Measurements from ENCODE around the gene ATG7.
A peak's percentile ranks its signal among the peaks of the same experiment; 100 is the strongest.
"Not testable (repeated sequence)": the region's sequence is repeated elsewhere in the genome, so short reads cannot be mapped to it uniquely, and the experiment has no call there.

Gene ATG7

DNA sequence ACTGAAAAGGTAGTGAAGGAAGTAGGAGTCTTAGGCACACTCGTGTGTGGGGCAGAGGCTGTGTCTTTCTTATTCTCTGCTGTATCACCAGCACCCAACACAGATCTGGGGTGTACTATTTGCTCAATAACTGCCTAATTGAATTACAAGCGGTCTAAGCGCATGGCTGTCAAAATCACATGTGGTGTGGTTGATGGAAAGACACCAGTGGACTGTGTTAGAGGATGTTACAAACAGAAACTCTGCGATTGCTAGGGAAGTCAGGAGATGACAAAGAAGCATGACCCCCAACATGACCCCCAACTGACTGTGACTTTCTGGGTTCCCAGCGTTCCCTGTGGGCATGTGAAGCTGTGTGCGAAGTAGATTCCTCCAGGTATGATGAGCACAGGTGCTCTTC, 32.0 kb downstream of the ATG7 start:
- DNase-seq = no peak

DNA sequence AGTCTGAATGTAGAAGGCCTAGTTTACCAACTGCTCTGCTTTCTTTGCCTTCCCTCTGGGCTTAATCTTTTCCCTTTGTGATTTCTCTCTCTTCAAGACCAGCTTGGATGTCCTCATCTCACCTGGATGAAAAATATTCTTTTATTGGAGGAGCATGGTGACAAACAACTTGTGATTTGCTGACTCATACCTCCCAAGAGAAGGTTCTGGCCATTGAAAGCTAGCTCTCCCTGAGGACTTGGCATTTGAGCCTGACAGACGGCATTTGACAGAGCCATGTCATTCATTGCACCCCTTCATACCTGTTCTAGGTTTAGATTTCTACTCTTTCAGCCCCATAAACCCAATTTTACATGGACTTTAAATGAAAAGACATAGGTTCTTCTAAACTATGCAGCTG, 33.3 kb downstream of the ATG7 start:
- DNase-seq = no peak

GRCh38 chr3:11306817-11307589, 34.8 kb downstream of the ATG7 start:
- no peak for DNase-seq

GRCh38 chr3:11307830-11308432, 35.7 kb downstream of the ATG7 start:
- DNase-seq = no peak

DNA sequence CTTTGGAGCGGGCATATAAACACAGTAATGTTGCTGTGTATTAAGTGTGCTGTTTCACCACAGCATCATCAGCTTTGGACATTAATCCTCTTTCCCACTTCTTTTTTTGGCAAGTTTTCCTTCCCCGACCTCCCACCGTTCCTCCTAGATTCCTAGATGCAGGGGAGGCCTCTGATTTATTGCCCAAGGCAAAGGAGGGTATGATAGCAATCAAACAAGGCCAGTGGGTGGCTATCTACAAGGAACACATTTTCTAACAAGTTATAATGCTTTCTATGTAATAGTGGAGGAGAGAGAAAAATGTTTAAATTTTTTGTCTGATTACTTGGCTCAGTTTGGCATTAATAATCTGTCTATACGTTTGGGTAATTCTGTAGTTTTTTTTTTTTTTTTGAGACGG, 38.1 kb downstream of the ATG7 start:
- DNase-seq = no peak

DNA sequence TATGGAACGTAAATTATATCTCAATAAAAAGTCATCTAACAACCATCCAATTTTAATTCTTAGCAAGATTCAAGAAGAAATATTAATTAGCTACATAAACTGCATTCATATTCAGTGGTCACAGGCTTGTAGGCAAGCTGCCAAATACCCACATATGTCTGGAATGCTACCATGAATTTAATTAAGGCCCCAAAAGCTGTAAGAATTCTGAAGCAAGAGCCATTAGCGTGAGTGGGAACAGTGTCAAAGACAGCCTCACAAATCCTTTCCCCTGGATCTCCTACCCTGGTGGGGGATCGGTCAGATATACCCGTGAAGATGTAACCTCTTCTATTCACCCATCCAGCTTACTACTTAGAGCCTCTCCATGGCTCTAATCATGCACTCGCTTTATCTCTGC, 40.0 kb downstream of the ATG7 start:
- no peak for DNase-seq

DNA sequence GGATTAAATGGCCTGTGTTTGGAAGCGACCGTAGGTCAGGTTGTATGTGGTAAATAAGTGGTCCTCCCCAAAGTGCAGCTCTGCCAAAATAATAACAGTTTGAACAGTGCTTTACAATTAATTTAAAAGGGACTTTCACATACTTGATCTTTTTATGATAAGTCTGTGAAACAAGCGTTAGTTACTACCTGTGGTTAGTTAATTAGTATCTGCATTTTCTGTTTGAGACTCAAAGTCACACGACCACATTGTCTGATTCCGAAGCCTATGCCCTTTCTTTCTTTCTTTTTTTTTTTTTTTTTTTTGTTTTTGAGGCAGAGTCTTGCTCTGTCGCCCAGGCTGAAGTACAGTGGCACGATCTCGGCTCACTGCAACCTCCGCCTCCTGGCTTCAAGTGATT, 45.1 kb downstream of the ATG7 start:
- DNase-seq = no peak

DNA sequence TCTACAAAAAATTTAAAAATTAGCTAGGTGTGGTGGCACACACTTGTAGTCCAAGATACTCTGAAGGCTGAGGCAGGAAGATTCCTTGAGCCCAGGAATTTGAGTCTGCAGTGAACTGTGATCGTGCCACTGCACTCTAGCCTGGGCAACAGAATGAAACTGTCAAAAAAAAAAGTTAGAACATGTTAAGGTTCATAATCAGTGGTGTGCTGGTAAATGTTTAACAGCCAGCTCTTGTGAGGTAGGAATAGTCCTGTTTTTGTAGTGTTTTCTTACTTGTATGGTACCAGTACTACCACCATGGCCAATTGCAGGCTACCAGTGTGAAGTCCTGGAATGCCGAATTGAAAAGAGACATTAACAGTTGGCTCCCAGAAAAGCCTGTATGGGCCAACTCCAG, 50.7 kb downstream of the ATG7 start:
- no peak for DNase-seq

DNA sequence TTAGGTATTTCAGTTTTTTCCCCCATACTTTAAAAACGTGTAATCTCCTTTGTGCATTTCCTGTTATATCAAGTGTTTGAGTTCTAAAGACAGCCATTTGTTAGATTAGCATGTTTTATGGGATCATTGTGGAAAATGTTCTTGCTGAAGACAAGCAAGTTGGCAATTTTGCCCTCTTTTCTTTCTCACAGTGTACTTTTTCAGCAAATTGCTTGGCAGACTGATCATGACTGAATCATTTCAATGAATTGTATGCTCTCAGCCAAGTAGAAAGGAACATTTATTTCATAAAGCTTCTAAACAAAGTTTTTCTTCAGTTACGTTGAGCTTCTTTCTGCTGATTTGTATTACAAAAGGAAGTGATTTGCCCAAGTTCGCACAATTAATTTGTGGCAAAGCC, 51.6 kb downstream of the ATG7 start:
- no peak for DNase-seq

DNA sequence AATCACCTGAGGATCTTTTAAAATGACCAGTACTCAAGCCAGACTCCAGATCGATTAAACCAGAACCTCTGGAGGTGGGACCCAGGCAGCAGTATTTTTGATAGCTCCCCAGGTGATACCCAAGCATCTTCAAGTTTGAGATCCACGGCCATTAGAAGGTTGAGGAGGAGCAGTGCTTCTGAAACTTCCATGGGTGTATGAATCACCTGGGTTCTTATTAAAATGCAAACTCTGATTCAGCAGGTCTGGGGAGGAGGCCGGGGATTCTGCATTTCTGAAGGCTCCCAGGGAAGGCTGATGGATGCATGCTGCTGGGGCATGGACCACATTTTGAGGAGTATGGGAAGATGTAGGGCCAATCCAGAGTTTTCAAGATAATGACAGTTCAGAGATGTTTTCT, 55.4 kb downstream of the ATG7 start:
- no peak for DNase-seq

DNA sequence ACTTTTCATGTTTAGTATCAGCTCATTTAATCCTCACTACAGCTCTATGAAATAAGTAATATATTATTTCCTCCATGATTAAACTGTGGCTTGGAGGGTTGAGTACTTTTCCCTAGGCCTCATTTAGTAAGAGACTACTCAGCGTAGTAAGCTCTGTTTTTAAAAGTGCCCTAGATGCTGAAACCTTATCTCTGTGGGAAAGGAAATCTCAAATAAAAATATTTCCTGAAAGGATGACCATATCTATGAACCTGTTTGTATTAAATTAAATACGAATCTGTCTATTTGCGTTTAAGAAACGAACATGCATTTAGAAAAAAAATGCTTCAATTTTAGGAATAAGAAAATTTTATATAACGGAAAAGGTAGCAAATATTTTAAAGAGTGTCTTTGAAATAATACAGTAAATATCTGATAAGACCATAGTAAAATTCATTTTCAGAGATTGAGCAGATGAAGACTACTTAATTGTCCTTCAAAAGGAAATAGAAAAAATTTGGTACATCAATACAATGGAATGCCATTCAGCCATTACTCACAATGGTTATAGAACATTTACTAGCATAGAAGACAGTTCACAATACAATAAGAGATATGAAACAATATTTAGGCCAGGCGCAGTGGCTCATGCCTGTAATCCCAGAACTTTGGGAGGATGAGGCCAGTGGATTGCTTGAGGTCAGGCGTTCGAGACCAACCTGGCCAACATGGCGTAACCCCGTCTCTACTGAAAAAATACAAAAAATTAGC, 56.2 kb downstream of the ATG7 start:
- no peak for DNase-seq

DNA sequence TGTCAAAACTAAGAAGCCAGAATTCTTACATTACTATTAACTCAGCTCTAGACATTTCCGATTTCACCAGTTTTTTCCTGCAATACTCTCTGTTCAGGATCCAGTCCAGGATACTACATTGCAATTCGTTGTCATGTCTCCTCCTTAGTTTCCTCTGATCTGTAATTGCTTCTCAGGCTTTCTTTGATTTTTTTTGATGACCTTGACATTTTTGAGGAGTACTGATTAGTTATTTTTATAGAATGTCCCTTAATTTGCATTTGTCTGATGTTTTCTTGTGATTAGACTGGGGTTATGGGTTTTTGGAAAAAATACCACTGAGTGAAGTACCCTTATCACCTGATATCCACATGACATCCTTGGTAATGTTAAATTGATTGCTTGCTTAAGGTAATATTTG, 57.6 kb downstream of the ATG7 start:
- DNase-seq = no peak

DNA sequence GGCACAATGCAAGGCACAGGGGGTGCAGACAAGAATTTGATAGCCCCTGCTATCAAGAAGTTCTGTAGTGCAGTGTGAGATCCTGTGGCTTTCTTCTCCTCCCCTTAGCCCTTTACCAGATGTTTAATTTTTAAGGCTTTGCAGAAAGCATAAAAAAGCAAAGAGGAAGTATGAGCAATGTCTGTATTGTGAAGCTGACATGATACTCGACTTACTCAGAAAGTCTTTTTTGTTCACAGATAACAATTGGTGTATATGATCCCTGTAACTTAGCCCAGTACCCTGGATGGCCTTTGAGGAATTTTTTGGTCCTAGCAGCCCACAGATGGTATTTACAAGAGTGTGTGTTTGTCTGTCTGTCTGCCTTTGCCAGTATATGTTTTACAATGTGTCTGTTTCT, 58.9 kb downstream of the ATG7 start:
- DNase-seq = no peak

DNA sequence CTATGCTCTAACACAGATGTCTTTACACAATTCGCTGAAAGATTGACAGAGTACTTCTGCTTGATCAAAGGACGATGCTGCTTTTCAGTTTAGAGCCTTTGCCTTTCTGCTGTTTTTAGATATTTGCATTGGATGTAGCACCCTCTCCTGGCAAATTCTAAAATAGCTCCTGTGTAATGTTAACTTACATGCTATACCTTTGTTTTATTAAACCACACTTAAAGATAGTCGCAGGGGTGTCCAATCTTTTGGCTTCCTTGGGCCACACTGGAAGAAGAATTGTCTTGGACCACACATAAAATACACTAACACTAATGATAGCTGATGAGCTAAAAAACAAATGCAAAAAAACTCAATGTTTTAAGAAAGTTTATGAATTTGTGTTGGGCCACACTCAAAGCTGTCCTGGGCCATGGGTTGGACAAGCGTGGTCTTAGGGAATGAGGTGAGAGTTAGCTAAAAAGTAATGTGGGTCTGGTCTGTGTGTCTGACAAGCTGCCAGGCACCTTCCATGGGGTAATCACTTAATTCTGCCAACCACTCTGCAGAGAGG, 62.9 kb downstream of the ATG7 start:
- peak; percentile 7 for DNase-seq

- no peak for DNase-seq
Measured at GRCh38 chr3:11339541-11339940, 67.3 kb downstream of the ATG7 start.

DNA sequence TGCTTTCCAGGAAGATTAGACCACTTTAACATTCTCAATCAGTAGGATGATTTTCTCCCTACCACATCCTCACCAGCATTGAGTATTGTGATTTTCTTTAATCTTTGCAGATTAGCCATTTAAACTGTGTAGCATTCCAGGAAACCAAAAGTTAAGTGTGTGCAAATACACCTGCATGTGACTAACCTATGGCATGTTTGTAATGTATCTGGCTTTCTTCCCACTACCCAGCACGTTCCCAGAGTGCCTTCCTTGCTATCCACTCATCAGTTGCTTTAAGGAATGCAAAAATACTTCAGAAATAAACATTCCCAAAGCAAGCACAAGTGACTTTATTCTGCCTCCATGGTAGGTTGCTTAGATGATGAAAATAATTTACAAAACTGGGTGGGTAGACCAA, 74.2 kb downstream of the ATG7 start:
- no peak for DNase-seq

- not testable (repeated sequence) for DNase-seq
Measured at GRCh38 chr3:11348877-11349276, 76.7 kb downstream of the ATG7 start.

DNA sequence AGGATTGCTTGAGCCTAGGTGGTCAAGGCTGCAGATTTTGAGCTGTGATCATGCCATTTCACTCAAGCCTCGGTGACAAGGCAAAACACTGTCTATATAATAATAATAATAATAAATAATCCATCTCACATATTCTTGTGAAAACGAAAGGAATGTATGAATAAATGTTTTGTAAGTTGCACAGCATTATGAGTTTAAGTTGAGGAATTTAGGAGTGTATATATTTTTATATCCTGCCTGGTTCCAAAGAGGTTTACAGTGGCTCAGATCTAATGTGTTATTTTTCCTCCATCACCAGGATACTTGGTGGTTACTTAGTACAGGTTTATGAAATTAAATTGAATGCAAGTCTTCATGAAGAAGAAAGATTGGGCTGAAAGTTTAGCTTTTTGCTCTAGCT, 77.2 kb downstream of the ATG7 start:
- DNase-seq = no peak

DNA sequence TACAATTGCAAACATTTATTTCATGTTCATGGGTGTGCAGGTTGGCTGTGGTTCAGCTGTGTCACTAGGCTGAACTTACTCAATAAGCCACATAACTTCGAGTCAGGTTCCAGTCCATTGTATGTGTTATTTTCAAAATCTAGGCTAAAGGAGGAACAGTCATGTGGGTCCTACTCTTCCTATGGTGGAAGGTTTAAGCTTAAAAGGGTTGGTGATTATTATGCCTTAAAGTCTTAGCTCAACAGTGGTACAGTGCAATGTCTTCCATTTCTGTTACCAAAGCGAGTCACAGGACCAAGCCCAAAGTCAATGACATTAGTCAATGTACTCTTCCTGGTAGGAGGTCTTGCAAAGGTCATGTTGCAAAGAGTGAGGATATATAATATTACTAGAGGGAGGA, 78.2 kb downstream of the ATG7 start:
- DNase-seq = no peak

- DNase-seq = no peak
Measured at GRCh38 chr3:11351451-11351850, 79.3 kb downstream of the ATG7 start.

- DNase-seq = no peak
Measured at GRCh38 chr3:11356269-11356668, 84.1 kb downstream of the ATG7 start.

DNA sequence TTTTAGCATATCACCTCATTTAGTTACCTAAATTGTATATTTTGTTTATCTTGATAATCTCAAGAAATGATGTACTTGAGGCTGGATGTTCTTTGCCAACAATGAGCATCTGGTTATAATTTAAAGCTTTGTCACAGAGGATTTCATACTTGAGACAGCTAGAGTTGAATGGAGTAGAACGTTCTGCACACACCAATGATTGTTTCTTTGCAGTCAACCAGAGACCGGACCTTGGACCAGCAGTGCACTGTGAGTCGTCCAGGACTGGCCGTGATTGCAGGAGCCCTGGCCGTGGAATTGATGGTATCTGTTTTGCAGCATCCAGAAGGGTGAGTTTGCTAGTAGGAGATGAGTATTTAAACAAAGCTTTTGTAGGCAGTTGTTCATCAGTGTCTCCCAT, 90.4 kb downstream of the ATG7 start:
- no peak for DNase-seq

GRCh38 chr3:11363715-11364114, 91.5 kb downstream of the ATG7 start:
- DNase-seq = no peak

- DNase-seq = no peak
Measured at GRCh38 chr3:11364181-11364580, 92.0 kb downstream of the ATG7 start.
